IMR-90 (cell line): Measurements from ENCODE around the gene ASL. TPM values are rescaled to one million over a fixed set of nuclear protein-coding genes. Genes with fewer than 3 reads are reported as not detected.
"Not testable (repeated sequence)": the region's sequence is repeated elsewhere in the genome, so short reads cannot be mapped to it uniquely, and the experiment has no call there.

ENCODE experiments used
- ATAC-seq: fragments of 200-7000 bp; cut with Tn5 transposase; 2 replicates; pipeline ENCODE4 v1.9.1; 2020; ENCODE audit warnings: low read depth, mild to moderate bottlenecking, moderate library complexity
- BruUV-seq: library from RNA; stranded (reverse); fragments of 400-500 nt; replicated peaks from 2 replicates; lab custom pipeline; 2021; lab: Mats Ljungman, UMichigan
- CTCF ChIA-PET: fragments of 300-600 bp; formaldehyde crosslinking; extraction: SDS; loops from one replicate; lab custom pipeline; 2021; ENCODE audit warnings: antibody characterized with exemption; lab: Yijun Ruan, JAX
- POLR2A ChIA-PET: fragments of 300-600 bp; sonication (Branson Sonifier 250); formaldehyde crosslinking; loops from one replicate; lab custom pipeline; 2022; ENCODE audit warnings: antibody characterized with exemption; ENCODE audit not compliant: unreplicated experiment; lab: Charles Lee
- DNase-seq: peaks from one replicate; pipeline ENCODE4 v3.0.0; 2013
- H2AFZ ChIP-seq: replicated peaks from 2 replicates; pipeline ENCODE3; 2013; ENCODE audit warnings: low read length, mild to moderate bottlenecking; ENCODE audit not compliant: poor library complexity
- H2AK5ac ChIP-seq: 2 replicates; pipeline ENCODE4 v1.6.1; 2013; ENCODE audit warnings: low read depth, low read length, inconsistent platforms
- H2AK9ac ChIP-seq: replicated peaks from 2 replicates; pipeline ENCODE3; 2013; ENCODE audit warnings: mild to moderate bottlenecking, low read depth, low read length, moderate library complexity; ENCODE audit not compliant: poor library complexity
- H2BK120ac ChIP-seq: 2 replicates; pipeline ENCODE4 v1.6.1; 2013; ENCODE audit warnings: low read depth, low read length, inconsistent platforms
- H2BK15ac ChIP-seq: 3 replicates; pipeline ENCODE4 v1.6.1; 2013; ENCODE audit warnings: low read depth, low read length, inconsistent platforms
- H2BK20ac ChIP-seq: 2 replicates; pipeline ENCODE4 v1.6.1; 2013; ENCODE audit warnings: low read depth, mild to moderate bottlenecking, inconsistent platforms, low read length, moderate library complexity
- H2BK5ac ChIP-seq: 2 replicates; pipeline ENCODE4 v1.6.1; 2013; ENCODE audit warnings: mild to moderate bottlenecking, low read depth, low read length, inconsistent platforms; ENCODE audit not compliant: poor library complexity, severe bottlenecking
- H3K14ac ChIP-seq: replicated peaks from 2 replicates; pipeline ENCODE4 v1.6.1; 2013; ENCODE audit warnings: low read depth, low read length, inconsistent platforms
- H3K18ac ChIP-seq: 2 replicates; pipeline ENCODE4 v1.6.1; 2013; ENCODE audit warnings: low read depth, low read length, control low read depth
- H3K23ac ChIP-seq: 2 replicates; pipeline ENCODE4 v1.6.1; 2013; ENCODE audit warnings: low read depth, low read length, inconsistent platforms
- H3K27ac ChIP-seq: 2 replicates; pipeline ENCODE4 v1.5.1; 2013; ENCODE audit warnings: mild to moderate bottlenecking, control low read depth, low read length; ENCODE audit not compliant: insufficient read depth
- H3K27me3 ChIP-seq: 2 replicates; pipeline ENCODE4 v1.6.1; 2013; ENCODE audit warnings: low read length; ENCODE audit not compliant: control insufficient read depth, insufficient read depth
- H3K36me3 ChIP-seq: 2 replicates; pipeline ENCODE4 v1.6.1; 2013; ENCODE audit warnings: low read length, mixed read lengths; ENCODE audit not compliant: control insufficient read depth, insufficient read depth
- H3K4ac ChIP-seq: 2 replicates; pipeline ENCODE4 v1.6.1; 2013; ENCODE audit warnings: low read depth, low read length, inconsistent platforms
- H3K4me1 ChIP-seq: 2 replicates; pipeline ENCODE4 v1.6.1; 2013; ENCODE audit warnings: low read length, mixed read lengths; ENCODE audit not compliant: control insufficient read depth, insufficient read depth
- H3K4me2 ChIP-seq: 2 replicates; pipeline ENCODE4 v1.6.1; 2013; ENCODE audit warnings: low read depth, mild to moderate bottlenecking, control low read depth, low read length, moderate library complexity
- H3K4me3 ChIP-seq: 2 replicates; pipeline ENCODE4 v1.5.1; 2013; ENCODE audit warnings: low read depth, mild to moderate bottlenecking, control low read depth, low read length, moderate library complexity; ENCODE audit not compliant: insufficient read depth
- H3K56ac ChIP-seq: 2 replicates; pipeline ENCODE4 v1.6.1; 2013; ENCODE audit warnings: low read length, inconsistent platforms; ENCODE audit not compliant: insufficient read depth; ENCODE audit errors: extremely low read depth
- H3K79me1 ChIP-seq, 2 experiments: 2 replicates each; pipeline ENCODE4 v1.6.1; 2013; ENCODE audit warnings: low read length in 2 of 2, inconsistent platforms in 1 of 2, low read depth in 1 of 2
- H3K9ac ChIP-seq: 2 replicates; pipeline ENCODE4 v1.6.1; 2013; ENCODE audit warnings: low read depth, low read length, control low read depth
- H3K9me1 ChIP-seq: 2 replicates; pipeline ENCODE4 v1.6.1; 2013; ENCODE audit warnings: low read length, inconsistent platforms; ENCODE audit not compliant: insufficient read depth
- H3K9me3 ChIP-seq: 2 replicates; pipeline ENCODE4 v1.6.1; 2013; ENCODE audit warnings: low read length; ENCODE audit not compliant: control insufficient read depth, insufficient read depth
- H4K20me1 ChIP-seq: 2 replicates; pipeline ENCODE4 v1.6.1; 2013; ENCODE audit warnings: low read length, inconsistent platforms; ENCODE audit not compliant: insufficient read depth
- H4K5ac ChIP-seq: 2 replicates; pipeline ENCODE4 v1.6.1; 2013; ENCODE audit warnings: mild to moderate bottlenecking, low read depth, low read length, control low read depth
- H4K8ac ChIP-seq, 2 experiments: 2 replicates each; pipeline ENCODE4 v1.6.1; 2013; ENCODE audit warnings: low read depth in 2 of 2, low read length in 2 of 2, control low read depth in 1 of 2, inconsistent platforms in 1 of 2
- H4K91ac ChIP-seq: 2 replicates; pipeline ENCODE4 v1.6.1; 2013; ENCODE audit warnings: low read depth, low read length, inconsistent platforms; ENCODE audit not compliant: insufficient read depth
- CEBPB ChIP-seq: IDR thresholded peaks from 2 replicates; pipeline ENCODE4 v1.6.1; 2012; ENCODE audit warnings: low read depth, low read length, improper control_type of control experiment
- MAFK ChIP-seq: IDR thresholded peaks from 2 replicates; pipeline ENCODE4 v1.6.1; 2012; ENCODE audit warnings: low read depth, low read length, improper control_type of control experiment
- USF2 ChIP-seq: fragments of 150-350 bp; IDR thresholded peaks from 2 replicates; pipeline ENCODE4 v1.6.1; 2017; ENCODE audit warnings: mild to moderate bottlenecking, antibody characterized with exemption, low read length, low read depth
- WGBS, 2 experiments: methylation state at CpG; one replicate each; pipeline versions ENCODE4 v1.1.5 to v1.1.7; 2013; ENCODE audit warnings: missing lambda C conversion rate in 2 of 2; ENCODE audit not compliant: insufficient read length in 1 of 2; ENCODE audit errors: extremely low coverage in 2 of 2; 5-methylcytosine and 5-hydroxymethylcytosine counted together
- dilution Hi-C: fragments of 300-500 bp; cut with HindIII; formaldehyde crosslinking; loops from one replicate; pipeline ENCODE4 v1.14.3; 2018; ENCODE audit warnings: low sequenced_read_pairs; ENCODE audit not compliant: unreplicated experiment
- in situ Hi-C: fragments of 300-500 bp; cut with MboI; formaldehyde crosslinking; loops from 3 replicates; pipeline ENCODE4 v1.14.3; 2019; ENCODE audit warnings: low sequenced_read_pairs, inconsistent platforms, mixed read lengths
- intact Hi-C: fragments of 100-400 bp; cut with micrococcal nuclease; formaldehyde crosslinking; loops from 2 replicates; pipeline ENCODE4 v1.10.0; 2022
- polyA plus RNA-seq, 3 experiments: library from polyadenylated mRNA; depleted of rRNA; stranded (reverse); fragments of >200 nt; gene quantifications; 2 replicates each; pipeline ENCODE4 v1.2.3, GENCODE V29; 2012; ENCODE audit warnings: low replicate concordance in 1 of 3
- total RNA-seq: library from RNA; depleted of rRNA; stranded (reverse); fragments of >200 nt; gene quantifications from 2 replicates; pipeline ENCODE4 v1.2.3, GENCODE V29; 2012

Gene ASL
- total and polyA plus RNA-seq, 2 of the 4 experiments (the other 2 are of a cell fraction) = 49.0 to 50.0 TPM

GRCh38 chr7:66033471-66034385, 41.9 kb upstream of the ASL start:
- Histone ChIP-seq H4K20me1 (no peaks in the 10 kb centered on the region), H4K91ac (no peak overlapping the region), H3K23ac (no peak overlapping the region), H3K4me1 (no peaks in the 10 kb centered on the region; the same call in 1 of the 2 replicates), H3K9ac (no peak overlapping the region), H3K14ac (no peak overlapping the region), H3K9me1 (no peaks in the 10 kb centered on the region), H2AFZ (no peak overlapping the region), H2BK120ac (no peak overlapping the region), H2BK15ac (no peak overlapping the region), H2BK20ac (no peak overlapping the region), H3K4me3 (no peak overlapping the region), H4K5ac (peak overlapping the region; percentile 37; the same call in 1 of the 2 replicates), H3K36me3 (no peaks in the 10 kb centered on the region), H3K18ac (no peak overlapping the region; the same call in 1 of the 2 replicates), H2BK5ac (no peak overlapping the region), H3K4ac (no peak overlapping the region), H3K56ac (no peak overlapping the region), H3K79me1 (no peaks in the 10 kb centered on the region), H4K8ac (no peak overlapping the region), H3K27ac (no peak overlapping the region), H2AK9ac (no peak overlapping the region), H3K9me3 (no peaks in the 10 kb centered on the region), H3K4me2 (no peak overlapping the region), H2AK5ac (no peak overlapping the region), H3K27me3 (no peaks in the 10 kb centered on the region)
- no TSS peak for BruUV-seq
- dilution Hi-C loops (no loop called here), intact Hi-C loops (loop anchor here (5.0 kb wide), 1 partner anchor 84 kb away; no protein-coding TSS in a partner anchor), in situ Hi-C loops (no loop called here)
- DNase-seq (peak; percentile 22), ATAC-seq (peak; percentile 53)
- TF ChIP-seq USF2 (no peak), CEBPB (peak; percentile 53; the same call in 1 of the 2 replicates), MAFK (0 out of 2 replicates have a peak, but pooled peaks have one; percentile 43)
- ChIA-PET POLR2A (no interaction called here), CTCF (interaction anchor here (2.0 kb wide), 1 partner anchor 107 kb away, joined by 6 read pairs; no protein-coding TSS in a partner anchor)
- no CpG with 5 or more reads among the region's 7 CpGs for WGBS, 2 experiments

GRCh38 chr7:66034436-66035010, 41.1 kb upstream of the ASL start:
- no CpG with 5 or more reads among the region's 1 CpG for WGBS, 2 experiments
- H3K23ac ChIP-seq, H3K4me2 ChIP-seq, ATAC-seq, H3K9ac ChIP-seq, H4K5ac ChIP-seq, H3K27ac ChIP-seq, H3K9me1 ChIP-seq, CTCF ChIA-PET, H4K20me1 ChIP-seq, dilution Hi-C loops, H2AK5ac ChIP-seq, H2AK9ac ChIP-seq, H3K14ac ChIP-seq, H3K4ac ChIP-seq, POLR2A ChIA-PET, H2BK120ac ChIP-seq, H3K79me1 ChIP-seq, H2AFZ ChIP-seq, H2BK5ac ChIP-seq, DNase-seq, H3K18ac ChIP-seq, BruUV-seq, H3K27me3 ChIP-seq, H4K8ac ChIP-seq, H3K56ac ChIP-seq, H2BK15ac ChIP-seq, H3K36me3 ChIP-seq, H2BK20ac ChIP-seq, H3K4me3 ChIP-seq, H3K9me3 ChIP-seq, H4K91ac ChIP-seq, in situ Hi-C loops, H3K4me1 ChIP-seq: not testable (repeated sequence)
- intact Hi-C loops = loop anchor here (5.0 kb wide), 1 partner anchor 83 kb away; no protein-coding TSS in a partner anchor
